ENCODE data around the gene ZNRF2. TPM values are rescaled to one million over a fixed set of nuclear protein-coding genes. Genes with fewer than 3 reads are reported as not detected.

Gene ZNRF2
- total RNA-seq, 1 experiment from 2014 or later = 25.8 TPM

GRCh38 chr7:30251708-30252329 is 32.6 kb upstream of the ZNRF2 start:
- no peak for TF ChIP-seq CTCF (IDR thresholded peaks at IDR 0.05; ENCODE audit: unreplicated experiment)
- no peak overlapping the region for H3K4me3 Mint-ChIP-seq (ENCODE audit: low read depth, unreplicated experiment)
- CTCF ChIA-PET = no interaction called here
- no peaks in the 10 kb centered on the region for H3K36me3 Mint-ChIP-seq (ENCODE audit: insufficient read depth, unreplicated experiment)
- peaks cover 51% of the 10 kb centered on the region for H3K4me1 Mint-ChIP-seq (ENCODE audit: low read depth, unreplicated experiment)
- no peak for DNase-seq
- H3K27ac Mint-ChIP-seq (ENCODE audit: unreplicated experiment) = no peak overlapping the region
- intact Hi-C loops (cut with micrococcal nuclease; ENCODE audit: unreplicated experiment) = loop anchor here (2.0 to 10.0 kb wide), 2 partner anchors 25 to 87 kb away; no protein-coding TSS in a partner anchor
- H3K27me3 Mint-ChIP-seq (ENCODE audit: unreplicated experiment) = peaks cover 8% of the 10 kb centered on the region
- BruUV-seq (replicated peaks) = no TSS peak
- no peaks in the 10 kb centered on the region for H3K9me3 Mint-ChIP-seq (ENCODE audit: low read depth, unreplicated experiment)

DNA sequence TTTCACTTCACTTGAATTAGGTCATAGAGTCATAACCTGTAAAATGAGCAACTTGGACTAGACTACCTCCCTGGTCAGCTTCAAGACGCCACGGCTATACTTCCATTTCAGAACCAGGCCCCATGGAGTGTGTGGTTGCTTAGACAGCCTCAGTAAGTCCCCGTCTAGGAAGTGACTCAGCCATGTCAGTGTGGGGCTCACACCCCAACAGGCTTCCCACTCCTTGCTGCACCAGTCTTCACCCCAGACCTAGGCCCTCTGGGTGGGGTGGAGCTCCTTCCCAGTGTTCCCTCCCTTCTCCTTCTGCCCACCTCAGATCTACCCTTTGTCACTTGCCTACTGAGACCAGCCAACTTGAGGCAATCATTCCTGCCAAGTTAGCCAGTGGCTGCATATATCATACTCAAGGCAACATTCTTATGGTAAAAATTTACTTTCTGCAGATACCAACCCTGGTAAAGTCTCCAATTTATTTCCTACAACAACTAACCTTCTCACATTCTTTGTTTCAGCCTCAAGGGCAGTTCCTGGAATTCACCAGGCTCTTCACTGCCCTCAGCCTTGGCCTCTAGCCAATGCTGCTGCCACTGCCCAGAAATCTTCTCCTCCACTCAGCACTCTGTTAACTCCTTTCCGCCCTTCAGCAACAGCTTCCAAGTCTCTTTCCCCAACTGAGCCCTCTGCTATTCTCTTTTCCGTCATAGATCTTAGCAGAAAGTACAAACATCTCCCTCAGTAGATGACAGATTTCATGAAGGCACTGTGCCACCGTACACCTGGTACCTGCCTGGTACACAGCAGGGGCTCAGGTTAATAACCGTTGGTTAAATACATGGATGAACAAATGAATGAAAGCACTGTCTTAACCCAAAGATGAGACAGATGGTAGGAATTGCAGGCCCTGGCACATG is 31.3 kb upstream of the ZNRF2 start:
- peak overlapping the region; percentile 9 for H3K27ac Mint-ChIP-seq (ENCODE audit: unreplicated experiment)
- peaks cover 51% of the 10 kb centered on the region for H3K4me1 Mint-ChIP-seq (ENCODE audit: low read depth, unreplicated experiment)
- intact Hi-C loops (cut with micrococcal nuclease; ENCODE audit: unreplicated experiment) = loop anchor here (2.0 to 10.0 kb wide), 2 partner anchors 26 to 88 kb away; no protein-coding TSS in a partner anchor
- TF ChIP-seq CTCF (IDR thresholded peaks at IDR 0.05; ENCODE audit: unreplicated experiment) = no peak
- BruUV-seq (replicated peaks) = no TSS peak
- CTCF ChIA-PET = no interaction called here
- peaks cover 8% of the 10 kb centered on the region for H3K27me3 Mint-ChIP-seq (ENCODE audit: unreplicated experiment)
- H3K4me3 Mint-ChIP-seq (ENCODE audit: low read depth, unreplicated experiment) = peak overlapping the region; percentile 3
- peak; percentile 73 for DNase-seq
- H3K36me3 Mint-ChIP-seq (ENCODE audit: insufficient read depth, unreplicated experiment) = no peaks in the 10 kb centered on the region
- no peaks in the 10 kb centered on the region for H3K9me3 Mint-ChIP-seq (ENCODE audit: low read depth, unreplicated experiment)

DNA sequence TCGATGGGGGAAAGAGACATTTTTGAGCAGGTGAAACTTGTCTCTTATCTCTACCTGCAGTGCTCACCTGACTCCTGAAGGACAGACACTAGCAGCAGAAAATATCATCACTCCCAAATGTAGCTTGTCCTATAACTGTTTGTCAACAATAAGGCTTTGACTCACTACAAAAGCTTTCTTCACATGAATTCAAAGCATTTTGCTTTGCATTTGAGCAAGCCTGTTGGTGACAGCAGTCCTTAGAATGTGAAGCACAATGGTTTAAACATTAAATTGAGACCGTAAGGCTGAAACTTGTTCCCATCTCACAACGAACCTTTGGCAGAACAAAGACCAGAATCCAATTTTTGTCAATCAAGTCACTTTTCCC is 30.6 kb upstream of the ZNRF2 start:
- TF ChIP-seq CTCF (IDR thresholded peaks at IDR 0.05; ENCODE audit: unreplicated experiment) = no peak
- Mint-ChIP-seq H3K36me3 (ENCODE audit: insufficient read depth, unreplicated experiment) (no peaks in the 10 kb centered on the region), H3K4me3 (ENCODE audit: low read depth, unreplicated experiment) (peak overlapping the region; percentile 3), H3K27me3 (ENCODE audit: unreplicated experiment) (peaks cover 6% of the 10 kb centered on the region), H3K9me3 (ENCODE audit: low read depth, unreplicated experiment) (no peaks in the 10 kb centered on the region), H3K27ac (ENCODE audit: unreplicated experiment) (no peak overlapping the region), H3K4me1 (ENCODE audit: low read depth, unreplicated experiment) (peaks cover 51% of the 10 kb centered on the region)
- BruUV-seq (replicated peaks) = no TSS peak
- CTCF ChIA-PET = interaction anchor here (1.5 kb wide), 1 partner anchor 47 kb away, joined by 8 read pairs; no protein-coding TSS in a partner anchor
- intact Hi-C loops (cut with micrococcal nuclease; ENCODE audit: unreplicated experiment) = loop anchor here (2.0 to 10.0 kb wide), 2 partner anchors 27 to 89 kb away; no protein-coding TSS in a partner anchor
- no peak for DNase-seq

GRCh38 chr7:30254248-30254647 is 30.1 kb upstream of the ZNRF2 start:
- TF ChIP-seq CTCF (IDR thresholded peaks at IDR 0.05; ENCODE audit: unreplicated experiment) = no peak
- no TSS peak for BruUV-seq (replicated peaks)
- no peaks in the 10 kb centered on the region for H3K9me3 Mint-ChIP-seq (ENCODE audit: low read depth, unreplicated experiment)
- no peaks in the 10 kb centered on the region for H3K36me3 Mint-ChIP-seq (ENCODE audit: insufficient read depth, unreplicated experiment)
- CTCF ChIA-PET = interaction anchor here (1.0 to 1.5 kb wide), 5 partner anchors 14 to 120 kb away, joined by 3 to 12 read pairs (median 7); no protein-coding TSS in a partner anchor
- H3K4me1 Mint-ChIP-seq (ENCODE audit: low read depth, unreplicated experiment) = peaks cover 47% of the 10 kb centered on the region
- H3K27me3 Mint-ChIP-seq (ENCODE audit: unreplicated experiment) = peaks cover 1% of the 10 kb centered on the region
- no peak overlapping the region for H3K27ac Mint-ChIP-seq (ENCODE audit: unreplicated experiment)
- no peak for DNase-seq
- H3K4me3 Mint-ChIP-seq (ENCODE audit: low read depth, unreplicated experiment) = peak overlapping the region; percentile 59
- intact Hi-C loops (cut with micrococcal nuclease; ENCODE audit: unreplicated experiment) = loop anchor here (10.0 kb wide), 1 partner anchor 89 kb away; no protein-coding TSS in a partner anchor

Data from Calu3 (cell line).